ENCODE measurements around the gene TIGD2.
A peak's percentile ranks its signal among the peaks of the same experiment; 100 is the strongest.

The TIGD2 gene

DNA sequence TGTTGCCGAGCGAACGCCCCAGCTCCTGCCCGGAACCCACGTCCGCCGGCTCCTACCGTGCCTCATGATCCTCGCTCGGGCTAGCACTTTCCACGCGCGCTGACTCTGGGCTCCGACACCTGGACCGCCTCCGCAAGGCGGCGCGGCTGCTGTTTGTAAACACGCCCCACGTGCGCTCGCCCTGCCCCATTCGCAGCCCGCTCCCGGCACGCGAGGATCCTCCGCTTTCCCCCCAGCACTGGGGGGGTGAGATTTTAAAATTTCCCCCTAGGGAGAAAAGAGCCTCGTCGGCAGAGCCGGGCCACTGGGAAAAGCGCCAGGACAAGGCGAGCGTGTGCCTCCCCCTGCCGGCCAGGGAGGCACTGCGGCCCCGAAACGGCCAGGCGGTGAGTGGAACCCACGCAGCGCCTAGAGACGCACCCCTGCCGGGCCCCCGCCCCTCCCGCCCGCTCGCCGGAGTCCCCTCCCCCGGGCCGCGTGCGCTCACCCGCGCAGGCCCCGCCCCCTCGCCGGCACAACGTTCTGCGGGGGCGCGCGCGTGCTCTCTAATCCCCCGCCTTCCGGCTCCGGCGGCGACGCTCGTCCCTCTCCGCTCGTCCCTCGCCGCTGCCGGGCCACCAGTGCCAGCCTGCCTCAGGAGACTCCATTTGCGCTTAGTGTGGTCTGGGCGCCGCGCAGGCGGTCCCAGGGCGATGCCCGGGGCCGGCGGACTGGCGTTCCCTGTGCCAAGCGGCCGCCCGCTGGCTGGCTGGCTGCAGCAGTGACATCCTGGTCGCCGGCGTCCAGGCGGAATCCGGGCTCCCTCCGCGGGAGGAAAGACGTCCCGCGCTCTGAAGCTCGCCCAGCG lies at the start of gene TIGD2:
TSS of gene TIGD2 (plus strand) at position 548 of the 847 bp plus-strand sequence. CDS start 1,442 bp downstream, outside the sequence.
- DNase-seq = peak; percentile 88

DNA sequence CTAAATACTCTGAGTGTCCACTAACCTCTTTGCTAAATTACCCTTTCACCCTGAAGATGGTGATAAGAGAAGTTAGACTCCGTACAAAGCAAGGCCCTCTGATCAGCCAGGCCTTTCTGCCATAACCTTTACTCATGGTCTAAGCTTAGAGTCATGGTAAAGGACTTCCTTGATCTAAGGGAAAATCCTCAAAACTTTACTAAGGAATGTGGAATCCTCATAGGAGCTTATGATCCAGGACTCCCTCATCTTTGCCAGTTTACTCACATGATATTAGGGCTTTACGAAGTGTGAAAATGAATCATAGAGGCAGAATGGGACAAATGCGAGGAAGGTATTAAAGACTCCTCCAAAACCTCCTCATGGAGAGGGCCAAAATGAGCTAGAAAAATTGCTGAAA lies 46.5 kb upstream of the TIGD2 start:
- DNase-seq = no peak

DNA sequence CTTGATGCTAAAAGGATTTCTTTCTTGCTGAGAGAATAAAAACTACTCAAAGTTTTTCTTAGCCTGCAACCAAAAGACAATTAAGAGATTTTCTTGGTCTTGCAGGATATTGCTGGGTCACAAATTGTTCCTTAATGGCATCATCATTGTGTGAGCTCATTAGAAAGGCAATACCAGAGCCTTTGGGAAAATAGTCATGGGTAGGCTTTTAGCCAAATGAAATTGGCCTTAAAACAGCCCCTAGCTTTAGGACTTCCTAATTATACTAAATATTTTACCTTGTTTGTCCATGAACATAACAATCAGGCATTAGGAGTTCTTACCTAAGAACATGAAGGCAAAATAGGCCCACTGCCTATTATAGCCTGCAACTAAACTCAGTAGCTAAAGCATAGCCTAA lies 43.9 kb upstream of the TIGD2 start:
- DNase-seq = no peak

DNA sequence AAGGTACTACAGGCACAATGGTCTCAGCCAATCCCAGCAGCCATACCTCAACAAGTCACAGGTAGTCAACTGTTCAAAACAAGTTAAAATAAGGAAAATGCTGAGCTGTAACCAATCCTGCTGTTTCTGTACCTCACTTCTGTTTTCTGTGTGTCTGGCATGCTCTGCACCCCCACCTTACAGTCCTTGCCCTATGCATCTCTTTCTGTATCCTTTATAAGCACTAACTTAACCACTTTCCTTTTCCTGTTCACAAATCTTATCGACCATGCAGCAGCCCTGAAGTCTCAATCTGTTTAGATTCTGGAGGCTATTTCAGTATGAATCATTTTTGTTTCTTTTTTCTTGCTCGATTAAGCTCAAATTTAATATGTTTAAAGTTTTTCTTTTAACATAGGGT lies 41.9 kb upstream of the TIGD2 start:
- no peak for DNase-seq

DNA sequence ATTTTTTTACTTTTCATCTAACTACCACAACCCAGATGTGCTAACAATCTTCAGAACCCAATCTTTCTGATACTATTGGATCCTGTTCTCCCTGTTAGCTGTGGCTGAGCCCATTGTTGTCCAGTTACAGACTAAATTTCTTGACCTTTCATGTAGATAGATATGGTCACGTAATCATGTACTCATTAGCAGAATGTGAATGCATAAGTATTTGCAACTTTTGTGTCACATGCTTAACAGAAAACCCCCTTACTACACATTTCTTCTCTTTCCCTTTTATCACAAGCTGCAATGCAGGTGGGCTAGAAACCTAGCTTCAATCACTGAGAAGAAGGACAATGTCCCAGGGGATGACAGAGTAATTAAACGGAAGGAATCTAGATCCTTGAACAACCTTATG lies 41.3 kb upstream of the TIGD2 start:
- DNase-seq = no peak

DNA sequence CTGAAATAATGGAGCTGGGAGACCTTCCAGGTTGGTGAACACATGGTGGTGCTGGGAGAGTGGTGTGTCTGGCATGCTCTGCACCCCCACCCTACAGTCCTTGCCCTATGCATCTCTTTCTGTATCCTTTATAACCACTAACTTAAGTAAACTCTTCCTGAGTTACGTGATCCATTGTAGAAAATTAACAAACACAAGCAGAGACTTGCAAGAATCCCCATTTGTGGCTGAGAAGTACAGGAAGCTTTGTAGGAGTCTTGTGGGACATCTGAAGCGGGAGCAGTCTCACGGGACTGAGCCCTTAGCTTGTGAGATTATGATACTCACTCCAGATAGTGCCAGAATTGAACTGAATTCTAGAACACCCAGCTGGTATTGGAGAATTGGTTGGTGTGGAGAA lies 40.0 kb upstream of the TIGD2 start:
- DNase-seq = no peak

DNA sequence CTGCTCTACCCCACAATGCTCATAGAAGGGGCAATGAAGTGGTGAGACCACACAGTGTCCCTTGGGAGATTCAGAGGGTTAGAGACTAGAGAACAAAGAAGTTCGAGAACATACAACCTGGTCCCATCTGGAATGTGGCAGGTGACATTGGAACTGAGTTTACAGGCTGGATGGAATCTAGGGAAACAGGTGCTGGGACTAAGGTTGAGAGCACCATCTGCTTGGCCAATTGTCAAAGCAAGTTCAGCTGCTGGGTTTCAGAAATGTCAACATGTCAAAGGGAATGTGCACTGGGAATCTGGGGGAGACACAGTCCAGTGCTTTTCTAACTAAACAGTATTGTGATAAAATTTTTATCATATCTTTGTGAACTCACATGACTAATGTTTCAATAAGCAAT lies 38.4 kb upstream of the TIGD2 start:
- DNase-seq = no peak

DNA sequence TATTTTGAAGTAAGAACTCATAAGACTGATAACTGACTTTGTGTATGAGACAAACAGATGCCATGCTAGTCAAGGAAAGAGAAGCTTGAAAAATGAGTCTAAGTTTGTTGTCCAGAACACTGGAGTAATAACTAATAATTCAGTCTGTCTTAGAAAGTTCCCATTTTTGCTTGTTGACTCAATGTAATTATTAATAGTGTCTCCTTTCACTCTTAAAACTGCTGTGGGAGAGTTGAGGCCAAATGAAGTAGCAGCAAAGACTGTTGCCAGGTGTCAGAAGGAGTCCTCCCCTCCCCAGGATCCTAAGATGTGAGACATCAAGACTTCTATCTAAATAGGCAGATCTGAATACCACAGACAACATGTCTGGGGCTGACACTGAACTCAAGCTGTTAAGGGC lies 33.6 kb upstream of the TIGD2 start:
- DNase-seq = no peak

DNA sequence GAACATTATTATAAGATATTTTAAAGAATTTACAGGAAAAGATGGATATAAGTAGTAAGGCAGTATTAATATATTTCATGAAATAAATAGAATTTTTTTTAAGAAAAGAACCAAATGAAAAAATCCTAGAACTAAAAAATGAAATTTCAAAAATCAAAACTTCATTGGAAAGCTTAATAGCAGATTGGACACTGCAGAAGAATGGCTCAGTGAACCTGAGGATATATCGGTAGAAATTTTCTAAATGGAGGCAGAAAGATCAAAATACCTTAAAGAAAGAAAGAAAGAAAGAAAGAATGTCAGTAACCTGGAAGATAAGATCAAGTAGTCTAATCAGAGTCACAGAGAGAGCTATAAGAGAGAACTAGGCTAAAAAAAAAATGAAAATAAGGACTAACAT lies 33.0 kb upstream of the TIGD2 start:
- no peak for DNase-seq

DNA sequence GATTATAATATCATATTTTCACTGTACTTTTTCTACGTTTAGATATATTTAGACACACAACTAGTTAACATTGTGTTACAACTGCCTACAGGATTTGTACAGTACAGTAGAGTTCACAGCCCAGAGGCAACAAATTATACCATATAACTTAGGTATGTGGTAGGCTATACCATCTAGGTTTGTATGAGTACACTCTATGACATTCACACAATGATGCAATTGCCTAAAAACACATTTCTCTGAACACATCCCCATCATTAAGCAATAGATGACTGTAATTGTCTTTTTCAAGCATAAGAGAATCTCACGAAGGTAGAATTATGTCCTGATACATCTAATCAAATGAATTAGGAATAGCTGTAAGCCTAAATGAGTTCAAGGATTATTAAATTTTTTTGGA lies 12.3 kb upstream of the TIGD2 start:
- DNase-seq = no peak

DNA sequence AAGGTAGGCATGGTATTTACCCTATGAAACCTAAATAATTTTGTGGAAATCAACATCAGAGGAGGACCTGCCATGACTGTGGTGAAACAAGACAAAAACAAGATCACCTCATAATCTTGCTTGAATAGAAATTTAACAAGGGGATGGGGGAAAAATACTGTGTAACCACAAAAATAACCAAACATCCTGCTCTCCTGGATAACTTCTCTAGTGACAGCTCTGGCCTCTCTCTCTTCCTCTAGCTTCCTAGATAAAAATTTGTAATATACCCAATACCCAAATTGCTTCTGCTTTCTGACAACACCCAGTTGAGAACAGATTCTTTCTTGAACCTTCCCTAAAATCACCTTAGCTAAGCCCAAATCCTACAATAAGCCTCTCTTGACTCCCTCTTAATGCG lies 11.9 kb upstream of the TIGD2 start:
- DNase-seq = no peak

DNA sequence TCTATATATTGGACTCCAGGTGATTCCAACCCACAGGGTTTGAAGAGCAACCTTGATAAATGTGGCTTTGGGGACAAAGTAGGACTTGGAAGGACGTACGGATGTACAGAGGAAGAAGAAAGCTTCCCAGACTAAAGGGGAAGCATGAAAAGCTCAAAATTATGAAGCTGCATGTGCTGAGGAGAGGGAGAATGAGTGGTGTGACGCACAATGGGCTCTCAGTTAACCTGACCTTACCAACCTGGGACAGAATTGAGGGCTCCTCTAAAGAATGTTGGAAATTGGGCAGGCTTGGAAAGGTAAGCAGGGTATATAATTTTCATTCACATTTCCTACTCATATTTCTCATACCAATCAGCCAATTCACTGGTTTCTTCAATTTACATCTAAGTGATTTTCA lies 10.5 kb upstream of the TIGD2 start:
- DNase-seq = no peak

DNA sequence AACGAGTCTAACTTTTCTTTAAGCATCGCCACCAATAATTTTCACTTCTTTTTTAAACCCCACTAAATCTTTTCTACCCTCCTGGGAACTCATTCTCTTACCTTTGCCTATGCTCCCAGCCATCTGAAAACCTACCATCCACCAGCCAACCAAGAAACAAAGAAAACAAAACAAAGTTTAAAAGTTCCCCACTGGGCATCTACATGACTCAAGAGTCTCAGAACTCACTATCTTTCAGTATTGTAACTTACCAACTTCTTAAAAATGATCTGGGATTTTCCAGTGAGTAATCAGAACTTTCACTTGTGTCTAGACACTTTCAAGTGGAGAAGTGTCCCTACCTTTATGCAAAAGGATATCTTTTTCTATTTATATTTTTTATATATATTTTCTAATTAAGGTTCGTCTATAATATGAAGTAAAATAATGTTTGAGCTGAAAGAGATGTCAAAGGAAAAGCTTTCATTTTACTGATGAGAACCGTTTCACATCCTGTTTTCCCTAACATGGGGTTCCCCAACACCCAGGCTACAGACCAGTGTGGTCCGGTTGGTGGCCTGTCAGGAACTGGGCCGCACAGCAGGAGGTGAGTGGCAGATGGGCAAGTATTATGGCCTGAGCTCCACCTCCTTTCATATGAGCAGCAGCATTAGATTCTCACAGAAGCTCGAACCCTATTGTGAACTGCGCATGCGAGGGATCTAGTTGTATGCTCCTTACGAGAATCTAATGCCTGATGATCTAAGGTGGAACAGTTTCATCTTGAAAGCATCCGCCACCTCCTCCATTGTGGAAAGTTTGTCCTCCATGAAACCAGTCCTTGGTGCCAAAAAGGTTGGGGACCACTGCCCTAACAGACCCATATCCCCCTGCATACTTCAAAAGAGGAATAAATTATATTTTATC lies 9.8 kb upstream of the TIGD2 start:
- DNase-seq = no peak

DNA sequence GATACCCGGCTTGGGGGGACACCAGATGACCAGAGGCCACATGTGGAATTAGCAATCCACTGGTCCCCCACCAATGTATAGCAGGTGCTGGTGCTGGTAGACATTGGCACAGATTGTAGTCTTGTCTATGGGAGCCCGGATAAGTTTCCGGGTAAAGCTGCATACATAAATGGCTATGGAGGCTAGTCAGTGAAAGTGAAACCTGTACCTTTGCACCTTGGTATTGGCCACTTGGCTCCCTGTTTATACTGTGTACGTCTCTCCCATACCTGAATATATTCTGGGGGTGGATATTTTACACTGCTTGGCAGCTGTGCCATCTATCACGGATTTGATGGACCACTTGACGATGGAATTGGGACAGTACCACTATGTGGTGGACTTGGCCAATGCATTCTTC lies 5.6 kb upstream of the TIGD2 start:
- DNase-seq = no peak

DNA sequence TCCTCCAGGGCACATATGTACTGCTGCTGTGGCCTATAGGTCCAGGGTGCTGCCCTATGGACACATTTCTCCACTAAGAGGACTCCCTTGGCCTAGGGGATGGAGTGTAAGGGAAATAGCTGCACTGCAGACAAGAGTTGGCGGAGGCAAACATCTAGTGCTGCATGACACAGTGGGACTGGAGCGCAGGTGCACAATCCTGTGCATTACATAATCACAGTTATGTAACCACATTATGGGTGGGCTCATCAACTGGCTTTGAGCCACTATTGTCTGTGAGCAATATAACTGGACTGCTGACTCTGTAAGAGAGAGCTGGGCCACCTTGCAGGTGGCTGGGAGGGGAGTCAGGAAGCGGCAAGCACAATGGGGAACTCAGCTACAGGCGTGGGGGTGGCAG lies 3.2 kb upstream of the TIGD2 start:
- no peak for DNase-seq

DNA sequence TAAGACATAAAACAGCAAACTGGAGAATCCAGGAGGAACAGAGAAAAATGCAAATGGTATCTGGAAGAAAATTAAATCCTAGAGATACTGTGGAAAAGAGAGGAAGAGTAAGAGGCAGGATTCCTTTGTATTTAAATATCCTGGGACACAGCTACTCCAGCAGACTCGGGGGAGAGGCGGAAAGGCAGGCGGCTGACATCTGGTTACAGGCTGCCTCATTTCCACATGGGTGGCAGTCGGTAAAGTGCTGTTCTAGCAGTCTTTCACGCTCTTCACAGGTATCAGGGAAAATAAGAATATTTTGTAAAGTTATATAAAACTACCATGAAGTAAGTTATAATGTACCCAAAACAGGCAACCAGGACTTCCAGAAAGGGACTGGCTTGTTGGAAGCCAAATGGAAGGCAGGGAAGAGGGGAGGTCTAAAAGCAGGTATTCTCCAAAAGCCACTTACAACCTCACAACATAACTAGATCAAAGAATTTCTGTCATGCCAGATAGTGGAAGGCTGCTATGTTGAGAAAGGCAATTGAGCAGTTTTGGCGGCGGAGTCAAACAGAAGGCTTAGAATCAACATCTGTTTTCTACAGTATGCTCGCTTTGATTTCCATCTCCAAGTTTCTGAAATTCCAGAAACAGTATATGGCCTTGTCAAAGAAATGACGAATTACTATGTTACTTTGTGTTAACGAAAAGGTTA lies 1.3 kb upstream of the TIGD2 start:
- DNase-seq = no peak

DNA sequence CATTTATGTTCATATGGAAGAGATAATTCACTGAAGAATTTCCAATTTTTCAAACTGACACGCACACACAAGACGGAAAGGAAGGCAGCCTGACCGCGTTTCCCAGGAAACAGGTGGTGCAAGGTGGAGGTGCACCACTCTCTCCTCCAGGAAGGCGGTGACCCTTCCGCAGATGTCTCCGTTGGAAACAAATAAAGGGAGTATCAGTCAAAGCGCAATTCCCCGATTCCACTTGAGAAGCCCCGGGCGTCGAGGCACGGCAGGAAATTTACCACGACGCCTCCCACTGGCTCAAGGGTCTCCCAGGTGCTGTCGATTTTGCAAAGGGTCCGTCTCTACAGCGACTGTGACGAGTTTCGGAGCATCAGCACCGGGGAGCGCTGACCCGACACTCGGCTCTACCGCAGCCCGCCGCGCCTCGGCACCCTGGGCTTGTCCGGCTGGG lies 770 bp upstream of the TIGD2 start:
- no peak for DNase-seq

DNA sequence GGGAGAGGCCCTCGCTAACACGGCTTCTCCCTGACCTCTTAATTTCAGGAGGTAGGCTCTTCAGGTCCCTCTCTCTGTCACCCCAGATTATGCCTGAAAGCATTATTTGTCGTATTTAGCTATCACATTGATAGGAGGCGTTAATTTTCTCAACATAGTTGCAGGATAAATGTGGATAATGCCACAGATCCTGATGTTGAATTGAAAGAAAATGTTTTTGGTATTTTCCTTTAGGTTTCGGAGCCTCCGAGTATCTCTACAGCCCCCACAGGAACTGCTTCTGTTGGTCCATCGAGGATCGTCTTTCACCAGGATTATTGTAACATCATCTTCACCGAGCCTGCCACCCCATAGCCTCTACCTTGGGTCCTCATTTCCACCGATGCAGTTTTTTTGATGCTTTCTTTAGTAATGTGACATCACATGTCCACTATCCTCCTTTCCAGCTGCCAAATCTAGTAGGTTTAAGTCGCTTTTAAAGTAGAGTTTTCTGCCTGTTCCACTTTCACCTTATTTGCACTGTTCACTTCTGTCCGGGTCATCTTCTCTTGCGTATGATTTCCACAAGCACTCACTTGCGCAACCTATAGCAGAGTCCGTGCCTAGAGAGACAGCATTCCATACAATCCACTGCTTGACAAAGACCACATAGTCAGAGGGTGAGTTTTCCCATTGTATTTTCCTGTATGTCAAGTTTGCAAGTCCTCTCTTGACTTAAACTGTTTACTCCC lies 665 bp downstream of the TIGD2 start:
- DNase-seq = no peak

DNA sequence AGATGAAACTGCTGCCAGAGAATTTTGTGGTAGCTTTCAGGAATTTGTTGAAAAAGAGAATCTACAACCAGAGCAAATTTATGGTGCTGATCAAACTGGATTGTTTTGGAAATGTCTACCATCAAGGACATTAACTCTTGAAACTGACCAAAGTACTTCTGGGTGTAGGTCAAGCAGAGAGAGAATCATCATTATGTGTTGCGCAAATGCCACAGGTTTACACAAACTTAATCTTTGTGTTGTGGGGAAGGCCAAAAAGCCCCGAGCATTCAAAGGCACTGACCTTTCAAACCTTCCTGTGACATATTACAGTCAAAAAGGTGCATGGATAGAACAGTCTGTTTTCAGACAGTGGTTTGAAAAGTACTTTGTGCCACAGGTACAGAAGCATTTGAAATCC lies 2.1 kb downstream of the TIGD2 start:
- DNase-seq = no peak

DNA sequence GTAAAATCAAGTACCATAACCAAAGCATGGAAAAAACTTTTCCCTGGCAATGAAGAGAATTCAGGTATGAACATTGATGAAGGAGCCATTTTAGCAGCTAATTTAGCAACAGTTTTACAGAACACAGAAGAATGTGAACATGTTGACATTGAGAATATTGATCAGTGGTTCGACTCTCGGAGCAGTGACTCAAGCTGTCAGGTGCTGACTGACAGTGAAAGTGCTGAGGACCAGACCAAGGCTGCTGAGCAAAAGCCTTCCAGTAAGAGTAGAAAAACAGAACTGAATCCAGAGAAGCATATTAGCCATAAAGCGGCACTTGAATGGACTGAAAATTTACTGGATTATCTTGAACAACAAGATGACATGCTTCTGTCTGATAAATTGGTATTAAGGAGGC lies 2.8 kb downstream of the TIGD2 start:
- no peak for DNase-seq

DNA sequence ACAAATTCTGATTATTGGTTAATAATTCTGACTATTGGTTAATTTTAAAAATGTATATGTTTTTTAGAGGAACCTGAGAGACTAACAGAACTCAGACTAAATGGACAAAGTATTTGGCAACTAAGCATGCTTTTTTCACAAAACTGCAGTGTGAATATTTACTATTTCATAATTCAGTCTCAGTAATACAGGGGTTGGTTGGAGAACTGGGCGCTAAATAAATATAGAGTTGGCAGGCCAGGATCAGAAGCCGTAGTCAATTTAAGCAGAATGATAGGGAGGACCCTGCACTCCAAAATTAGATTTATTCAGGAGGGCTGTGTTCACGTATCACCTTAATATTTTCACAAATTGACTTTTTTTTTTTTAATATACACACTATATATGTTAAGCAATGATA lies 5.8 kb downstream of the TIGD2 start:
- no peak for DNase-seq

DNA sequence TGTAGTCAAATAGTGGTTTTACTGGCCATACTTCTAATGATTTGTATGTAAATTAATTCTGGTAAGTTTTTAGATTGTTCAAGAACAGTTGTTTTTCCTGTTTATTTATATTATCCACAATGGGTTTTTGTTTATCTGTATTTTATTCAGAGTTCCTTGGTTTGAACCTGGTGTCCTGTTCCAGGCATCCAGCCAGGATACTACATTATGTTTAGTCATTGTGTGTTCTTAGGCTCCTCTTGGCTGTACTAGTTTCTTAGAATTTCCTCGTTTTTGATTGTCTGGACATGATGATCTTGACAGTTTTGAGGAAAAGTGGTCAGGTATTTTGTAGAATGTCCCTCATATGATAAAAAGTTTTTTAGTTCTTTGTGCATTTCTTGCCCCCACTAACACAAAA lies 7.8 kb downstream of the TIGD2 start:
- DNase-seq = no peak

DNA sequence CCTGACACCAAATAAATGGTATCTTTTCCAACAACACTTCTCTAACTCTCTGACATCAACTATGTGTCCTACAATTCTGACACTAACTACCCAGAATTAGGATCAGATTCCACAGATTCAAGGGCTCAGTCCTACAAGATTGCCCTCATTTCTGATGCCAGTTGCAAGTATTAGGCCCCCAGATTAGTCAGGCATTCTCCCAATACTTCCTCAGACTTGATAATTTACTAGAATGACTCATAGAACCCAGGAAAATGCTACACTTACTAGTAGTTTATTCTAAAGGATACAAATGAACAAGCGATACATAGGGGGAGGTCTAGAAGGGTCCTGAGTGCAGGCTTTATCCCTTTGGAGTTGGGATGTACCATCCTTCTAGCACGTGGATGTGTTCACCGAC lies 8.5 kb downstream of the TIGD2 start:
- no peak for DNase-seq

All from activated naive CD4-positive, alpha-beta T cell treated with Interleukin-2 at 50 U/mL for 16 hours (primary cell).